Upper lobe of right lung (tissue), 1 donor: ENCODE data around the gene ACOXL. TPM values are rescaled to one million over a fixed set of nuclear protein-coding genes. Genes with fewer than 3 reads are reported as not detected.

Experiments
- ATAC-seq: fragments of 200-7000 bp; cut with Tn5 transposase; one replicate; pipeline ENCODE4 v1.9.1; 2020; ENCODE audit warnings: mild to moderate bottlenecking, moderate library complexity
- DNase-seq: peaks from one replicate; pipeline ENCODE4 v3.0.0-alpha.2; 2020
- H3K27ac ChIP-seq: fragments of 200-600 bp; one replicate; pipeline ENCODE4 v1.8.0; 2022
- H3K27me3 ChIP-seq: fragments of 200-600 bp; one replicate; pipeline ENCODE4 v1.8.0; 2022; ENCODE audit warnings: mild to moderate bottlenecking
- H3K36me3 ChIP-seq: fragments of 200-600 bp; one replicate; pipeline ENCODE4 v1.8.0; 2022
- H3K4me1 ChIP-seq: fragments of 200-600 bp; one replicate; pipeline ENCODE4 v1.8.0; 2022
- H3K4me3 ChIP-seq: fragments of 200-600 bp; one replicate; pipeline ENCODE4 v1.8.0; 2022; ENCODE audit warnings: mild to moderate bottlenecking
- H3K9me3 ChIP-seq: fragments of 200-600 bp; one replicate; pipeline ENCODE4 v1.8.0; 2022
- CTCF ChIP-seq: fragments of 200-600 bp; IDR thresholded peaks from one replicate; pipeline ENCODE4 v1.8.0; 2022; ENCODE audit warnings: antibody characterized with exemption
- intact Hi-C: fragments of 100-400 bp; cut with DNase I; formaldehyde crosslinking; loops from one replicate; pipeline ENCODE4 v1.11.0; 2022
- total RNA-seq: library from RNA; stranded (reverse); fragmentation: NEBNext Ultra II Directional; extraction: Animal tissue kit (Norgen Biotek cat#: 25700); gene quantifications from one replicate; pipeline ENCODE4 v1.2.1, GENCODE V29; 2021
- donor health status: DM: no; HTN: yes; CAD: no; lungs with severe emphysema.

The ACOXL gene
- total RNA-seq, 1 donor from 2014 or later: 47.5 TPM

DNA sequence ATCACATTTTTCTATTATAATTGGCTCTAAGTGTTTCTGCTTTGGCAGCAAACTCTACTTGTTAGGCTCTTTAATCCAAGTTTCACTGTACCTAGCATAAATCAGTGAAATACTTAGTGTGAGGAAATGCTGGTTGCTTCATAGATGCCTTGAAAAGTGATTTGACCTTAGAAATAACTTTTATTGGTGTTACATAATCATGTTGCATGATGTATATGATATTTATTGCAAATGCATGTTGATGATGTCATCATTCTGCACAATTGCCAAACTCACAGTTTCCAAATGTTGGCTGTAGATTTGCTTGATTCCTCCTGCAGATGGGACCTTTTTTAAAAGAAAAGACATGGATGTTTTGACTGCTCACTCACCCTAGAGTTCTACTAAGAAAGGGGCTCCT is 250.8 kb downstream of the ACOXL start:
- no peak for DNase-seq

GRCh38 chr2:110984694-110985490 is 252.5 kb downstream of the ACOXL start:
- no peak for TF ChIP-seq CTCF
- no peak overlapping the region for H3K4me3 ChIP-seq
- intact Hi-C loops: no loop called here
- no peaks in the 10 kb centered on the region for H3K9me3 ChIP-seq
- no peaks in the 10 kb centered on the region for H3K36me3 ChIP-seq
- H3K27ac ChIP-seq: no peak overlapping the region
- no peak for DNase-seq
- no peaks in the 10 kb centered on the region for H3K4me1 ChIP-seq
- ATAC-seq: no peak
- no peaks in the 10 kb centered on the region for H3K27me3 ChIP-seq

More for the DNA sequence above, 250.8 kb downstream of the ACOXL start:
- Histone ChIP-seq H3K27me3 (no peaks in the 10 kb centered on the region), H3K4me1 (no peaks in the 10 kb centered on the region), H3K9me3 (no peaks in the 10 kb centered on the region), H3K36me3 (no peaks in the 10 kb centered on the region), H3K4me3 (no peak overlapping the region), H3K27ac (no peak overlapping the region)
- no peak for ATAC-seq
- TF ChIP-seq CTCF: no peak
- intact Hi-C loops: no loop called here

DNA sequence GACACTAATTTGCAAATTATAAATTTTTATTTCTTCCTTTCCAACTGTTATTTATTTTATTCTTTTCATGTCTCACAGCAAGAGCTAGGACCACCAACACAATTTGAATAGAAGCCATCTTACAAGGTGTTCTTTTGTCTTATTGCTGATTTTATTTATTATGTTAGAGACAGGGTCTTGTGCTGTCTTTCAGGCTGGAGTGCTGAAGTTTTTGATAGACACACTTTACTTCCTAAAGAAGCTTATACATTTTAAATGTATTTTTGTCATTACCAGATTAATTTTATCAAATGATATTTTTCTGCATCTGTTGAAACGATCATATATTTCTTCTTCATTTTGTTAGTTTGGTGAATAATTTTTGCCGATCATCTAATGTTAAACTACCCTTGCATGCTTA is 258.1 kb downstream of the ACOXL start:
- Histone ChIP-seq H3K4me3 (no peak overlapping the region), H3K27ac (no peak overlapping the region), H3K36me3 (no peaks in the 10 kb centered on the region), H3K27me3 (no peaks in the 10 kb centered on the region), H3K9me3 (no peaks in the 10 kb centered on the region), H3K4me1 (peaks cover 16% of the 10 kb centered on the region)
- no peak for TF ChIP-seq CTCF
- no peak for ATAC-seq
- intact Hi-C loops: no loop called here
- DNase-seq: no peak

DNA sequence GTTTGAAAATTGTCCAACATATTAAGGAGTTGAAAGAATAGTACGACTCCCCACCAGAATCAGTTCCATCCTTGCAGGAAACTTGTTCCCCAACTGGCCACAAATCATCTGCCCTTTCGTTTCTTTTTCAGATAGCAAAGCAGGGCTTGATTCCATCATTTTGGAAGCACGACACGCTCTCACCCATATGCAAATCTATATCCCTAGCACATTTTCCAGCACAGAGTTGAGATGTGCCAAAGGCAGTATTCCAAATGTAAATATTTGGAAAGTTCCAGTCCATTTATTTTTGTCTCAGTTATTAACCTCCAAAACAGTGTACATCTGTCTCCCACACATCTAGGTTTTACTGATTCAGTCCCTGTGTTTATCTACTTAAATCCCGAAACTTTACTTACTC is 259.5 kb downstream of the ACOXL start:
- H3K4me1 ChIP-seq: peaks cover 16% of the 10 kb centered on the region
- H3K36me3 ChIP-seq: no peaks in the 10 kb centered on the region
- no peak for TF ChIP-seq CTCF
- H3K27ac ChIP-seq: peak overlapping the region; percentile 12
- intact Hi-C loops: no loop called here
- ATAC-seq (no peak), DNase-seq (no peak)
- H3K4me3 ChIP-seq: no peak overlapping the region
- no peaks in the 10 kb centered on the region for H3K27me3 ChIP-seq
- no peaks in the 10 kb centered on the region for H3K9me3 ChIP-seq

- Histone ChIP-seq H3K36me3 (no peaks in the 10 kb centered on the region), H3K27ac (no peak overlapping the region), H3K4me3 (no peak overlapping the region), H3K9me3 (no peaks in the 10 kb centered on the region), H3K27me3 (no peaks in the 10 kb centered on the region), H3K4me1 (peaks cover 16% of the 10 kb centered on the region)
- no peak for DNase-seq
- intact Hi-C loops: no loop called here
- ATAC-seq: no peak
- TF ChIP-seq CTCF: no peak
These were observed 260.5 kb downstream of the ACOXL start for GRCh38 chr2:110992886-110993285.
